HTERT RPE-1 (cell line): ENCODE data around the gene LAPTM4A.
"Not testable (repeated sequence)": the region's sequence is repeated elsewhere in the genome, so short reads cannot be mapped to it uniquely, and the experiment has no call there.

Experiments
- in situ Hi-C: fragments of 300-500 bp; cut with MboI; formaldehyde crosslinking; loops from 4 replicates; pipeline ENCODE4 v1.14.3; 2020; ENCODE audit warnings: low sequenced_read_pairs

The LAPTM4A gene

DNA sequence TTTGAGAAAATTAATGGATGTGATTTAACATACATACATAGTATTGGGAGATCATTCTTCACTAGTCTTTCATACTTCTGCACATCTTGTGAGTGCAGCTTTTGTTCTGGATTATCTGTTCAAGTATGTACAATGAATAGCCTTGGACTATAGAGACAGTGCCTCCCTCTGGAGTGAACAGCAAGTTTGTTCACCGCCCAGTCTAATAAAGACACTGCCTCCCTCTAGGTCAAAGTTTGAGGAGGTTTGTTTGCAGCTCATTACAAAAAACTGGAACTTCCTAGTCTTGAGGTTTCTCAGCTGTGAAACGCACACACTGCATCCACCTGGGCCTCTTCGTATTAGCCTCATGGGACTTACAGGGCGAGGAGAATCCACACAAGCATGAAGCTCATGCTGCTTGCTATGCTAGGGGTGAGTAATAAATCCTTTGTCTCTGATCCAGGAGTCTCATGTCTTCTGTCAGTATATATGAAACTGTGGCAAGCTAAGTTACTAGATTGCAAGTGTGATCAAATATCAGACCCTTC, 26.0 kb upstream of the LAPTM4A start:
- in situ Hi-C loops = no loop called here

DNA sequence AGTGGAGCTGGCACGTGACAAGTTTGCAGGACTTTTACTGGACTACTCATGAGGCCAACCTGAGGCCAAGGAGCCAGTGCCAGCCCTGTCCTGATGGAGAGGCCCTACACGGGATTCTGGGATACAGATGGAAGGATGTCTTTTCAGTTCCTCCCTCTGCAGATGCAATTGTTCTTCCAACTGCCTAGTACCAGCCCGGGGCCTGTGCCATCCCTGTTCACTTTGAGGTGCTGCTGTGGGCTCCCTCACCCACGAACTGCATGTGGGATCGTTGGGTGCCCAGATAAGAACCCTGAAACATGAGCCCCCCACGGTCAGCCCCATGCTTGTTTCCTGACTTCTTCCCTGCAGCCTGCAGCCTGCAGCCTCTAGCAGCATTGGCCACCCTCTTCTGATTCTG, 25.3 kb upstream of the LAPTM4A start:
- in situ Hi-C loops = no loop called here

DNA sequence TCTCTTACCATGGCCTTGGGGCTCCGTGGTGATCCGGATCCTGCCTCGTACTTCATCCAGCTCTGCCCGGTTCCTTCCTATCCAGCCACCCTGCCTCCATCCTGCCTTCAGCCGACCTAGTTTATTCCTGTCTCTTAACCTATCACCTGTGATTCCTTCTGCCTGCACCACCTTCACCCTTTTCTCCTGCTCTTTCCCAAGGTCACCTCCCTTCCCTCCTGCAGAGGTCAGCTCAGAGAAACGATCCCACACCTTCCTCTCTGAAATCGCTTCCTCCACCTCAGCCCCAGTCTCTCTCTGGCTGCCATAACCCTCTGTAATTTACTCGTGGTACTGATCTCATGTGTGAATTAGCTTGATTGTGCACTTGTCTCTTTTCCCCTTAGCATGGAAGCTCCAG, 23.5 kb upstream of the LAPTM4A start:
- in situ Hi-C loops = no loop called here

DNA sequence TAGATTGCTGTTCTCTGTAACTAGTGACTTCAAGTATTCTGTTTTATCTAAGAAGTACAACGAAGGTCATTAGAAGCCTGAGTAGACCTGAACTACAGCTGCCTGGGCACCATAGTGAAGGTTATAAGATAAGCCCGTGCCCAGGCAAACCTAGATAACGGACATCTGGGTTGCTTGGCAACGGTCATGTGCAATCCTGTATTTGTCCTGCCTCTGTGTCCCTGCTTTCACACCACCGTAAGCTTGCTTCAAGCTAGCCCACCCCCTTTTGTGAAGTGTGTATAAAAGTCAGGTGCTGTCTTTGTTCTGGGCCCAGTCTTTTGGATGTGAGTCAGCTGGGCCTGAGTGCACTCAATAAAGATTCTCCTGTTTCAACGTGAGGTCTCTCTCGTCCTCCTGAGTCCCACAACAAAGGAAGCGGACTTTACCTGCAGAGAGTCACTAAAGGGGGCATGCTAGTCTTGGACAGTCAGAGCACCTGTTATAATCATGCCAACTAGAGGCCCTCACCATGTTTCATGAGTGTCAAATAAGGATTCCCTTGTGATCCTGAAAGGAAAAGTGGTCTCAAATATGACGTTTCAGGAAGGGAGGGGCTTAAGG, 22.7 kb upstream of the LAPTM4A start:
- in situ Hi-C loops = not testable (repeated sequence)

DNA sequence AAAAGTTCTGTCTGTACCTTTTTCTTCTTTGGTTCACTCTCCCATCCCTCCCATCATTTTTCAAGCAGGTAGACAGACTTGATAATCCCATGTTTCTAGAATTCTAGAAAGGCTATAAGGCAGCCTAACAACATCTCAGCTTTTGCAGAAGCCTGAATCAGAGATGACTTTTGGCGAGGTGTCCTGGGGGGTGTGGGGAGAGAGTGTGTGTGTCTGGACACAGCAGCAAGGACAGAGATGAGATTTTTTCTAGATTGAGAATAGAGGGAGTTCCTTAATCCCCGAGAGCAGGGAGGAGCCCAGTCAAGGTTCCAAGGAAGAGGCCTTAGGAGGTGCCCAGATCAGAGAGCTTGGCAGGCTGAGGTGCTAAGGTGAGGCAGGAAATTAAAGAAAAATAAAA, 22.0 kb upstream of the LAPTM4A start:
- in situ Hi-C loops = no loop called here

DNA sequence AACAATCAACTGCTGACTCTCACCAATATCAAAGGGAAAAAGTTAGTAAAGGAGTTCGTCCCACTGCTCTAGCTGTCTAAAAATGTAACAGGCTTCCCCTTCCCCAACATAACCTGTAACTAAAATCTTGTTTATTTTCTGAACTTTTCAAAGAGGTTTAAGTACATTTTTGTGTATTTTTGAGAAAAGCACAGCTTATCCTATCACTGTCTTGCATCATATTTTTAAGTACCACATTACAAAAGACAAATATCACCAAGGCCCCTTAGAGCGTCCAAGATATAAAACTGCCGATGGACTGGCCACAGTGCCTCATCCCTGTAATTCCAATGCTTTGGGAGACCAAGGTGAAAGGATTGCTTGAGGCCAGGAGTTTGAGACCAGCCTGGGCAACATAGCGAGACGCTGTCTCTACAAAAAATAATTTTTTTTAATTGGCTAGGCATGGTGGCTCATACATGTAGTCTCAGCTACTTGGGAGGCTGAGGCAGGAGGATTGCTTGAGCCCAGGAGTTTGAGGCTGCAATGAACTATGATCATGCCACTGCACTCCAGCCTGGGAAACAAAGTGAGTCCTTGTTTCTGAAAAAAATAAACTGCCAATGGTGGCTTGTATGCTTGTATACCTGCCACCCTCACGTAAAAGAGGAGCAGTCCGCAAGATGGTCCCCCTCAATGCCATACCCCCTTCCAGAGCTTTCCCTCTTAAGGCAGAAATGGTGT, 21.2 kb upstream of the LAPTM4A start:
- in situ Hi-C loops = no loop called here

DNA sequence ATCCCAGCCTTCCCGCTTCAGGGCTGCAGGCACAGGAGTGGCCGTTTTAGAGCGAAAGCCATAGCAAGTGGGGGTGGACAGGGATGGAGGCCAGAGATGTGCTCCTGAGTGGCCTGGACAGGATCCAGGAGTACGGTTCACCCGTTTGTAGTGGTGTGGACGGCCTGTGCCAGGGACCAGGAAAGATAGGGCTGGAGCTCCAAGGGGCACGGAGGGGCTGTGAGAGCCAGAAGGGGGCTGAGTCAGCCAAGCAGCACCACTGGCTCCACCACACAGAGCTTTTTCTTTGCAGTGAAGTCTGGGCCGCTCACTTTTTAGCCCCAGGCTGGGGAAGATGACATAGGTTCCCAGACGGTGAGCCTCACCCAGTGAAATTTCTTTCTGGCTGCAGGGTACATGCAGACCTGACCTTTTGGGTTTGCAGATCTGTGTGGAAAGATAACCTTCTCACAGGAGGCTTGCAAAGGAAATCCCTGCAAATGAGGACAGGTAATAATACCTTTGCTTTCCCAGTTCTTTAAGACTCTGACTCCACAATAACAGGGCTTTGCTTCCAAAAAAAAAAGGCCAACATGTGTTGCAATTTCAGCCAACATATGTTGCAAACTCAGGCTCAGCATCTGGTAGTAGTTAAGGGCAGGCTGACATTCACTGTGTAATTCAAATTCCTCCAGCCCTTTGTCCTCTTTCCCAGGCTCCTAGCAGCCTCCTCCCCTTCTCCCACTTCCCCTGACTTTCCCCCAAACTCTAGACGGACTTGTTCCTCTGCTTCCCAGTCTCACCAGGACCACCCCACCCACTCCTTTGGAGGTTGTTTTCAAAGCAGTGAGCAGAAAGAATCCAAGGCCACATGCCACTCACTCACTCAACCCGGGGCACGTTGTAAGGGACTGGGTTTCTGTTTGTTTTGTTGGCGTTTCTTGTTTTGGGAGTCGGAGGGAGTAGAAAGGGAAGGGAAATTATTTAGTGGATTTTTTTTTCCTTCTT, 20.3 kb upstream of the LAPTM4A start:
- in situ Hi-C loops = no loop called here

DNA sequence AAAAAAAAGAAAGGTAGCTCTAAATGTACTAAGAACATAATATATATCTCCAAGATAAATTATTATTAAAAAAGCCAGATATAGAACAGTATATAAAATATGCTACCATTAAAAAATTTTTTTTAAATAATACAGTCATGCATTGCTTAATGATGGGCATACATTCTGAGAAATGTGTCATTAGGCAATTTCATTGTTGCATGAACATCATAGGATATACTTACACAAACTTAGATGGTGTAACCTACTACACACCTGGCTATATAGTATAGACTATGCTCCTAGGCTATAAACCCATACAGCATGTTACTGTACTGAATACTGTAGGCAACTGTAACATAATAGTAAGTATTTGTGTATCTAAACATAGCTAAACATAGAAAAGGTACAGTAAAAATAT, 18.3 kb upstream of the LAPTM4A start:
- in situ Hi-C loops = no loop called here

DNA sequence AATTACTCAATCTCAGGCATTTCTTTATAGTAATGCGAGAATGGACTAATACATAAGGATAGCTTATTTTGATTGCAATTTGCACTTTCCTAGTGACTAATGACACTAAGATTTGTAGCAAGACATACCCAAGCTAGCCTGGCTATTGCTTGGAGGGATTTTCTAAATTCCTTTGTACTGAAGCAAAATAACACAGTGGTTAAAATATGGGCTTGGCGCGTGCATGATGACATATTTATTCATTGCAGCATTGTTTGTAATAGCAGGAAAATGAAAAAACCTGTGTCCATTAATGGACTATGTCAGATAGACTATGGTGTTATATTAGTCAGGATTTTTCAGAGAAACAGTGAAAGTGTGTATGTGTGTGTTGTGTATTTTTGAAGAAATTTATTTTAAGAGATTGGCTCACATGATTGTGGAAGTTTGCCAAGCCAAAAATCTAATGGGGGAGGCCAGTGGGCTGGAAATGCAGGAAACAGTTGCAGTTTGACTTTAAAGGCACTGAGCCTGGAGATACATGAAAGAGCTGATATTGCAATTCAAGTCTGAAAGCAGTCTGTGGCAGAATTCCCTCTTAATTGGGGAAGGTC, 16.7 kb upstream of the LAPTM4A start:
- in situ Hi-C loops = no loop called here

DNA sequence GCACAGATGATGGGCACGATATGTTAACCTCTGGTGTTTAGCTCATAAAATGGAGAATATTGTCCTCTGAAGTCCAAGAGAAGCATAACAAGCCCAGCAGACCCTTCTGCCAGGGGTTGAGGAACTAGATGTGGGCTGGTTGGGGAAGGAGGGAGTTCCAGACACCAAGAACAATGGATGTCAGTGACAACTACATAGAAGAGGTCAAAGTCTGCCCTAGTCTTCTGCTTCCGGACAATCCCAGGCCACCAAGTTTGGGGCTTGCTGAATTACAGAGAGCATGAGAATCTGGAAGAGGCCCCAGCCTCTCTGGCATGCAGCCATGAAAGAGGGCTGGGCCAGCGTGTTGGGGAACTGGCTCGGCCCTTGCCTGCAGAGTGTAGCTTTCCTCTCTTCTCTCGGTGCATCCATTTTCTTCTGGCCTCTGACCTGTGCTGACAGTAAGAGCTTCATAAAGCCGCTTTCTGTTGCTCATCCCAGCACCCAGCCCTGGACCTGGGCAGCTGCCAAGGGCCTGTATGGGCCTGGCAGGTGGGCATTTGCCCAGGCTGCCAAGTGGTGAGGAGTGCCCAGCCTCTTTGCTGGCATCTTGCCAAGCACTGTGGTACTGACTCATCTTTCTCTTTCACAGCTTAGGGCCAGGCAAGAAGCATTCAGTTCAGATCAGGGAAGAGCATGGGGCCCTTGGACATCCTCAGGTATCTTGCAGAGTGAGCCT, 14.6 kb upstream of the LAPTM4A start:
- in situ Hi-C loops = no loop called here

DNA sequence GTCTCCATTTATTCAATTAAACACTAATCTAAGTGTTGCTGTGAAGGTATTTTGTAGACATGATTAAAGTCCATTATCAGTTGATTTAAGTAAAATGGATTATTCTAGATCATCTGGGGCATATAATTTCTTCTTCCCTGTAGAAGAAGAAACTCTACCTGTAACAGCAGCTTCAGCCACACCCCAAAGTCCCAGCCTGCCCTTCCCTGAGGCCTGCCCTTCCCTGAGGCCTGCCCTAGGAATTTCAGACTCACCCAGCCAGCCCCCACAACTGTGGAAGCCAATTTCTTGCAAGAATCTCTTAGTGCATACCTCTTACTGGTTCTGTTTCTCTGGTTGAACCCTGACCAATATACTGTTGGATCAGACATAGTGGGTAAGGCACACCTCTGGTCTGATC, 13.4 kb upstream of the LAPTM4A start:
- in situ Hi-C loops = no loop called here

DNA sequence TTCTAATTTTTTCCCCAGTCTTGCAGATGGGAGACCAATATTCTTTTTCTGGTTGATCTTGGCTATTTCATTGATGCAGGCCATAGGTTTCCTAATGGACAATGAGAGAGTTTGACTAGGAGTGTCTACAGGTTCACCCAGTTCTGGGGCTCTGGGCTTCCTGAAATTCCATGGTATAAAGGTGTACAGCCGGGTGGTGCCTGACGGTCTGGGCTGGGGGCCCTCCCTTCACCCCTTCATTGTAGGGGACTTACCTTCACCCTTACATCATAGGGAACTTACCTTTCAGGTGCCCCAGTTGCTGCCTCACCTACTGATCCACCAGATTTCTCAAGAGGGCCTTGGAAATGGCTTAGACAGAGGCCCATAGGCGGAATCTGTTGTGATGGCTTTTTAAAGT, 13.0 kb upstream of the LAPTM4A start:
- in situ Hi-C loops = no loop called here

DNA sequence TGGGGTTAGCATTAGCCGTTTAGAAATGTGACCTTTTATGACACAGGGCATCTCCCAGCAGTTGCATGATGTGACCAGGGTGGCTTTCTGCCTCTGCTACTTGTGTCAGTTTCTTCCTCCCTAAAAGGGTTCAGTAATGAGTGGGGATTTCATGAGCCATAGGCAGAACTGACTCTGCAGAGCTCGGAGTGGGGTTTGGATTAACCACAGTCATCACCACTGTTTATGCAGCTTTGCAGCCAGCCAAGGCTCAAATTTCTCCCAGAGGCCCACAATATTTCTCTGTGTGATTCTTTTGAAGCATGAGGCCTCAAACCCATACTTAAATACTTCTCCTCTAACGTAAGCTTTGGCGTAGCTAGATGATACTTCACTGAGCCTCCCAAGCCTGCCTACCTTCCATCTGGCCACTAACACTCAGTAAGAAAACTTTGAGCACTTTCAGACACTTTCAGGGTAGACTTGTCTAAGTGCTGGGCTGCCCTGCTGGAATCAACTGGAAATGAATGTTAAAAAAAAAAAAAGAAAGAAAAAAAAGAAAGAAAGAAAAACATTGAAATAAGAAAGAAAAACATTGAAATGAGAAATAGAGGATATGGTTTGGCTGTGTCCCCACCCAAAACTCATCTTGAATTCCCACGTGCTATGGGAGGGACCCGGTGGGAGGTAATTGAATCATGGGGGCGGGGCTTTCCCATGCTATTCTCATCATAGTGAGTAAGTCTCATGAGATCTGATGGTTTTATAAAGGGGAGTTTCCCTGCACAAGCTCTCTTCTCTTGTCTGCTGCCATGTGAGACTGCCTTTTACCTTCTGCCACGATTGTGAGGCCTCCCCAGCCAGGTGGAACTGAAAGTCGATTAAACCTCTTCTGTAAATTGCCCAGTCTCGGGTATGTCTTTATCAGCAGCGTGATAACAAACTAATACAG, 11.5 kb upstream of the LAPTM4A start:
- in situ Hi-C loops = no loop called here

DNA sequence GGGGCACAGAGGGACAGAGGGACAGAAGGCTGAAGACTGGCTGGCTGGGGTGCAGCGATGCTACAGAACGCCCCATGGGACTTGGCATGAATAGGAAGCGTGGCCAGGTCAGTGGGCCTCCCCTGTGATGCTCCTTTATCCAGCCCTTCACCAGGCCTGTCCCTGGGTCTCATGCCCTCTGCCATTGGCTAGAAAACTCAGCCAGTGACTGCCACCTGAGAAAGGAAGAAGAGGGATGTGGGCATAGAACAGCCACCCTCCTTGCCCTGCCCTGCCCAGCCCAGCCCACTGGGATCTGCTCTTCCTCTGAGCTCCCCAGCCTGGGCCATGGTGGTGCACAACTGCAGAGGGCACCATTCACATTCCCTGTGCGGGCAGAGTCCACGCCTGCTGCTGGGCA, 10.5 kb upstream of the LAPTM4A start:
- in situ Hi-C loops = no loop called here

DNA sequence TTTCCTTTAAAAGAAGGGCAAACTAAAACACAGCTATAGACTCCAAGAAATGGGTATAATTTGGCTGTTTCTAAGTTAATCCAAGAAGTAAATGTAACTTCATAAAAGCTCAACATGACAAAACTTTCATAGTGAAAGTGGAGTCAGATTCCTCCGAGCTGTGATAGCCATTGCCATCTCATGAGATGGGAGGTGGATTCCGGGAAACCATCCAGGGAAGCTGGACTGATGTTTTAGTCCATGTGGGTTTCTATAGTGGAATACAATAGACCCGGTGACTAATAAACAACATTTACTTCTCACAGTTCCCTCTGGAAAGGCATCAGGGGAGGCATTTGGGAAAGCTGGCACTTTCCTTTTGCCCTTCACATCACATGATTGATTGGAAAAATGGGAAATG, 10.0 kb upstream of the LAPTM4A start:
- in situ Hi-C loops = no loop called here

DNA sequence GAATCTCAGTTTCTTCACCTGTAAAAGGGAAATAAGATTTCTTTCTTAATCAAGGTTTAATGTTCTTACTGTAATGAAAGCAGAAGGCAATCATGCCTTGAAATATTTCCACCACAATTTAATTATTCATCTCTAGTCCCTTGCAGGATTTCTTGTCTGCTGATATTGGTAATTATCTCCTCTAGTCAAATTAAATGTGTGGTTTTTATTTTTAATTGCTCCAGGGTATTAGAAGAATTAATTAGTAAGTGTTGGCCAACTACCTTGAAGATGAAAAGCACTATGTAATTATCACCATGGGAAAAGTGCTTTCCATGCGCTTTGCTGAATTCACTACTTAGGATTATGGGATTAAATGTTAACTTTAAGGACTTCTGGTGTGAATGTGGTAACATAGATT, 8.7 kb upstream of the LAPTM4A start:
- in situ Hi-C loops = no loop called here

DNA sequence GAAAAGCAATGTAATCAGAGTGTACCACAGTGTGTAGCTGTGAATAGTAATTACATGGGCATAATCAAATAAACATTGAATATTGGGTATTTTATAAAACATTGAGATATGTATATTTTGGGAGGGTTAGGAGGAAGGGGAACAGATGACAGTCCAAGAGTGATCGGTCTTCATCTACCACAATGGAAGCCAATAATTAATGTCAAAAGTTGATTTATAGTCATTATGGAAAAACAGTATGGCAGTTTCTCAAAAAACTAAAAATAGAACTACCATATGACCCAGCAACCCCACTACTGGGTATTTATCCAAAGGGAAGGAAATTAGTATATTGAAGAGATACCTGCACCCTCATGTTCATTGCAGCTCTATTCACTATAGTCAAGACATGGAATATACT, 5.8 kb upstream of the LAPTM4A start:
- in situ Hi-C loops = no loop called here

DNA sequence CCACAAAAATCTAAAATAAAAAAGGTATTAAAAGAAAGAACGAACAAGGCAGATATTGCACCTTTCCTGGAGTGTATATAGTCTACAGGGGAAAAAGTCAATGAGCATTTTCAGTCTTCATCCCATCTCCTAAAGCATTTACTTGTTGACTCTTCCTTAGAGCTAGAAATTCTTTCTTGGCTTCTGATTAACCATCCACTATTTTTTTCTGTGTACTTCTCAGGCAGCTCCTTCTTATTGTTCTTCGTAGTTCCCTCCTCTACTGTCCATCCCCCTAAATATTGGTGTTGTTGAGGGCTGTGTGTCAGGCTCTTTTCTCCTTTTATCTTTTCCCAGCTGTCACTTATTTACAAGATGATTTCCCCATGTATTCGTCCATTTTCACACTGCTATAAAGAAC, 3.5 kb upstream of the LAPTM4A start:
- in situ Hi-C loops = no loop called here

DNA sequence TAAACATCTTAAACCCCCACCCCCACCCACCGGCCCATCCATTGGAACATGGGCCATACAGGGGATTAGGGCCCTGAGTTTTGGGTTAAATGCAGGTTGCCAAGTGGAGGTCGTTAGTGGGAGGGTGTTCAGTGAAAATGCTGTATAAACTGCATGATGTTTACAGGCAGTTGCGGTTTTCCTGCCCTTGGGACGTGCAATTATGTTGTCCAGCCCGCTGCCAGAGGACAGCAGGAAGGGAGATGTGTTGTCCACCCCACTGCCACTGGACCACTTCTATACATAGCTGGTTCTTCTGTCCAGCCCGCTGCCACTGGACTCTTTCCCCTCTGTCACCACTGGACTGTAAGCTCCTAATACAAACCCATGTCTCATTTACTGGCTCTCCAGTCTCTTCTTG, 2.7 kb upstream of the LAPTM4A start:
- in situ Hi-C loops = no loop called here
